Measurements from ENCODE around the gene EMILIN3.

The EMILIN3 gene

GRCh38 chr20:41335591-41335990 lies 31.0 kb downstream of the EMILIN3 start:
- Histone ChIP-seq H3K4me2 (ENCODE audit: low read length) (no peak overlapping the region), H3K9ac (no peak overlapping the region), H3K27me3 (ENCODE audit: control insufficient read depth, insufficient read depth, low read length) (no peaks in the 10 kb centered on the region), H3K27ac (peak overlapping the region; percentile 39), H3K79me2 (no peaks in the 10 kb centered on the region), H3K4me3 (ENCODE audit: low read depth, low read length) (no peak overlapping the region), H3K4me1 (no peaks in the 10 kb centered on the region), H3K9me3 (ENCODE audit: control insufficient read depth, low read length) (no peaks in the 10 kb centered on the region), H2AFZ (no peak overlapping the region), H3K36me3 (ENCODE audit: control insufficient read depth, insufficient read depth, low read length) (no peaks in the 10 kb centered on the region)
- no peak for TF ChIP-seq CTCF (IDR thresholded peaks at IDR 0.05)

GRCh38 chr20:41334443-41335421 lies 31.9 kb downstream of the EMILIN3 start:
- Histone ChIP-seq H3K4me2 (ENCODE audit: low read length) (no peak overlapping the region), H3K36me3 (ENCODE audit: control insufficient read depth, insufficient read depth, low read length) (no peaks in the 10 kb centered on the region), H3K27ac (peak overlapping the region; percentile 71), H2AFZ (no peak overlapping the region), H3K9ac (no peak overlapping the region), H3K9me3 (ENCODE audit: control insufficient read depth, low read length) (no peaks in the 10 kb centered on the region), H3K4me3 (ENCODE audit: low read depth, low read length) (no peak overlapping the region), H3K79me2 (no peaks in the 10 kb centered on the region), H3K4me1 (no peaks in the 10 kb centered on the region), H3K27me3 (ENCODE audit: control insufficient read depth, insufficient read depth, low read length) (no peaks in the 10 kb centered on the region)
- TF ChIP-seq CTCF (IDR thresholded peaks at IDR 0.05) = no peak

GRCh38 chr20:41334036-41334435 lies 32.6 kb downstream of the EMILIN3 start:
- Histone ChIP-seq H3K79me2 (no peaks in the 10 kb centered on the region), H3K4me2 (ENCODE audit: low read length) (no peak overlapping the region), H3K9me3 (ENCODE audit: control insufficient read depth, low read length) (no peaks in the 10 kb centered on the region), H3K9ac (no peak overlapping the region), H3K4me1 (no peaks in the 10 kb centered on the region), H3K27me3 (ENCODE audit: control insufficient read depth, insufficient read depth, low read length) (no peaks in the 10 kb centered on the region), H3K4me3 (ENCODE audit: low read depth, low read length) (no peak overlapping the region), H3K36me3 (ENCODE audit: control insufficient read depth, insufficient read depth, low read length) (no peaks in the 10 kb centered on the region), H2AFZ (no peak overlapping the region), H3K27ac (peak overlapping the region; percentile 71)
- TF ChIP-seq CTCF (IDR thresholded peaks at IDR 0.05) = no peak

- Histone ChIP-seq H2AFZ (no peak overlapping the region), H3K9ac (no peak overlapping the region), H3K4me1 (no peaks in the 10 kb centered on the region), H3K36me3 (ENCODE audit: control insufficient read depth, insufficient read depth, low read length) (no peaks in the 10 kb centered on the region), H3K27ac (no peak overlapping the region), H3K4me3 (ENCODE audit: low read depth, low read length) (no peak overlapping the region), H3K4me2 (ENCODE audit: low read length) (no peak overlapping the region), H3K9me3 (ENCODE audit: control insufficient read depth, low read length) (no peaks in the 10 kb centered on the region), H3K79me2 (no peaks in the 10 kb centered on the region), H3K27me3 (ENCODE audit: control insufficient read depth, insufficient read depth, low read length) (no peaks in the 10 kb centered on the region)
- no peak for TF ChIP-seq CTCF (IDR thresholded peaks at IDR 0.05)
These were observed 34.9 kb downstream of the EMILIN3 start for GRCh38 chr20:41331731-41332130.

All from parathyroid adenoma (tissue), 2 donors.